Activated T-cell treated with anti-CD3 and anti-CD28 coated beads, Interleukin-2, amount 50 U/mL, for 72 hours (primary cell): ENCODE data around the gene RAB29. TPM values are rescaled to one million over a fixed set of nuclear protein-coding genes. Genes with fewer than 3 reads are reported as not detected.

Source experiments
- ATAC-seq, 2 donors: fragments of 150-1000 bp; cut with Tn5 transposase; replicated peaks in 1 of 2; 2 replicates each; pipeline ENCODE4 v1.10.0; 2021; ENCODE audit warnings: moderate library complexity in 2 of 2, mild to moderate bottlenecking in 1 of 2
- DNase-seq, 2 donors: peaks; one replicate each; pipeline ENCODE4 v3.0.0; 2021 to 2022; ENCODE audit warnings: mixed read lengths in 1 of 2
- H3K27ac Mint-ChIP-seq: one replicate; pipeline ENCODE4 v1.8.0; 2022; ENCODE audit warnings: mild to moderate bottlenecking, moderate library complexity, mixed read lengths
- H3K27me3 Mint-ChIP-seq: one replicate; pipeline ENCODE4 v1.8.0; 2022; ENCODE audit warnings: low read depth, mixed read lengths
- H3K36me3 Mint-ChIP-seq, 2 donors: one replicate each; pipeline ENCODE4 v1.8.0; 2022; ENCODE audit warnings: mixed read lengths in 2 of 2, mild to moderate bottlenecking in 1 of 2; ENCODE audit not compliant: insufficient read depth in 2 of 2
- H3K4me1 Mint-ChIP-seq: one replicate; pipeline ENCODE4 v1.8.0; 2022; ENCODE audit warnings: low read depth, mixed read lengths
- H3K4me3 Mint-ChIP-seq, 2 donors: one replicate each; pipeline ENCODE4 v1.8.0; 2022; ENCODE audit warnings: mild to moderate bottlenecking in 2 of 2, mixed read lengths in 2 of 2, moderate library complexity in 2 of 2
- H3K9me3 Mint-ChIP-seq, 2 donors: one replicate each; pipeline ENCODE4 v1.8.0; 2022; ENCODE audit warnings: mixed read lengths in 2 of 2
- total RNA-seq, 2 donors: library from RNA; stranded (reverse); gene quantifications; one replicate each; pipeline ENCODE4 v1.2.3, GENCODE V29; 2022

The RAB29 gene
- total RNA-seq, 2 donors from 2014 or later, result 41.5 to 60.5 TPM

- Mint-ChIP-seq H3K27ac (no peak overlapping the region), H3K4me1 (peaks cover 11% of the 10 kb centered on the region), H3K27me3 (no peaks in the 10 kb centered on the region), H3K36me3 (peaks cover 0 to 5% of the 10 kb centered on the region in 2 donors), H3K9me3 (no peaks in the 10 kb centered on the region), H3K4me3 (no peak overlapping the region)
- DNase-seq, result peak; percentile 57 to 66
- ATAC-seq, result peak; percentile 84 to 89
Measured at GRCh38 chr1:205791568-205792180, 16.4 kb upstream of the RAB29 start.

GRCh38 chr1:205787287-205787916, 12.1 kb upstream of the RAB29 start:
- no peak overlapping the region for H3K4me3 Mint-ChIP-seq
- DNase-seq, result no peak
- no peak overlapping the region for H3K27ac Mint-ChIP-seq
- peaks cover 0 to 5% of the 10 kb centered on the region in 2 donors for H3K36me3 Mint-ChIP-seq
- H3K9me3 Mint-ChIP-seq, result no peaks in the 10 kb centered on the region
- no peak for ATAC-seq
- peaks cover 6% of the 10 kb centered on the region for H3K4me1 Mint-ChIP-seq
- H3K27me3 Mint-ChIP-seq, result no peaks in the 10 kb centered on the region

GRCh38 chr1:205786601-205787000, 11.3 kb upstream of the RAB29 start:
- no peak overlapping the region for H3K4me3 Mint-ChIP-seq
- peaks cover 10% of the 10 kb centered on the region for H3K4me1 Mint-ChIP-seq
- no peak overlapping the region for H3K27ac Mint-ChIP-seq
- H3K36me3 Mint-ChIP-seq, result peaks cover 0 to 5% of the 10 kb centered on the region in 2 donors
- no peaks in the 10 kb centered on the region for H3K9me3 Mint-ChIP-seq
- no peak for ATAC-seq
- DNase-seq, result no peak
- H3K27me3 Mint-ChIP-seq, result no peaks in the 10 kb centered on the region

DNA sequence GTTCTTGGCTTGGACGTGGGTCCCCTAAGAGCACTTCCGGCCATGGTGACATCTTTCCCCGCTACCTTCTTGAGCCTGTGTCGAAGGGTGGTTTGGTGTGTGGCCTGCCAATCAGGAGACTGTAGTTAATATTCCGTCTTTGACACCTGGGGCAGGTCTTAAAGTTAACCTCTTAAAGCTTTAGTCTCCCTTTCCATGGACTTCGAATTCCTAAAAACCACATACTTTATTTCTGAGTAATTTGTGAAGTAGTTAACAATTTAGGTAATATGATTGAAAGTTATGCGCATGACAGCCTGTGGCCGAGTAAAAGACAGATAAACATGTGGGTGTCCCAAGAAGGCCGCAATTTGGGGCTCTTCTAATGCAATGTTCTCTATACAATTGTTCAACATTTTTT, 10.2 kb upstream of the RAB29 start:
- Mint-ChIP-seq H3K36me3 (peaks cover 0 to 3% of the 10 kb centered on the region in 2 donors), H3K4me3 (no peak overlapping the region), H3K27ac (no peak overlapping the region), H3K27me3 (no peaks in the 10 kb centered on the region), H3K4me1 (peaks cover 10% of the 10 kb centered on the region), H3K9me3 (no peaks in the 10 kb centered on the region)
- no peak for ATAC-seq
- DNase-seq, result no peak

GRCh38 chr1:205783904-205784303, 8.6 kb upstream of the RAB29 start:
- Mint-ChIP-seq H3K4me1 (peaks cover 10% of the 10 kb centered on the region), H3K27ac (no peak overlapping the region), H3K4me3 (no peak overlapping the region), H3K27me3 (no peaks in the 10 kb centered on the region), H3K36me3 (no peaks in the 10 kb centered on the region), H3K9me3 (no peaks in the 10 kb centered on the region)
- DNase-seq (no peak), ATAC-seq (no peak)

- no peaks in the 10 kb centered on the region for H3K36me3 Mint-ChIP-seq
- no peak for ATAC-seq
Measured at GRCh38 chr1:205783433-205783795, 8.1 kb upstream of the RAB29 start.

GRCh38 chr1:205782627-205783432, 7.5 kb upstream of the RAB29 start:
- H3K4me3 Mint-ChIP-seq, result no peak overlapping the region
- H3K4me1 Mint-ChIP-seq, result peaks cover 10% of the 10 kb centered on the region
- no peak overlapping the region for H3K27ac Mint-ChIP-seq
- no peaks in the 10 kb centered on the region for H3K27me3 Mint-ChIP-seq
- ATAC-seq, result peak in 1 of 2 donors; percentile 35
- H3K9me3 Mint-ChIP-seq, result no peaks in the 10 kb centered on the region
- DNase-seq, result no peak
- H3K36me3 Mint-ChIP-seq, result no peaks in the 10 kb centered on the region

More at GRCh38 chr1:205783433-205783795, 8.1 kb upstream of the RAB29 start:
- H3K9me3 Mint-ChIP-seq, result no peaks in the 10 kb centered on the region
- no peak overlapping the region for H3K27ac Mint-ChIP-seq
- H3K4me1 Mint-ChIP-seq, result peaks cover 10% of the 10 kb centered on the region
- no peaks in the 10 kb centered on the region for H3K27me3 Mint-ChIP-seq
- H3K4me3 Mint-ChIP-seq, result no peak overlapping the region
- no peak for DNase-seq

GRCh38 chr1:205780335-205780734, 5.1 kb upstream of the RAB29 start:
- Mint-ChIP-seq H3K27me3 (no peaks in the 10 kb centered on the region), H3K4me3 (no peak overlapping the region), H3K27ac (no peak overlapping the region), H3K9me3 (no peaks in the 10 kb centered on the region), H3K4me1 (peaks cover 24% of the 10 kb centered on the region), H3K36me3 (peaks cover under 1% of the 10 kb centered on the region in 2 donors)
- ATAC-seq (no peak), DNase-seq (no peak)

GRCh38 chr1:205777994-205778393, 2.7 kb upstream of the RAB29 start:
- no peak for ATAC-seq
- H3K36me3 Mint-ChIP-seq, result peaks cover 5 to 8% of the 10 kb centered on the region in 2 donors
- H3K4me3 Mint-ChIP-seq, result no peak overlapping the region
- H3K4me1 Mint-ChIP-seq, result peaks cover 42% of the 10 kb centered on the region
- H3K27me3 Mint-ChIP-seq, result no peaks in the 10 kb centered on the region
- no peak for DNase-seq
- no peaks in the 10 kb centered on the region for H3K9me3 Mint-ChIP-seq
- H3K27ac Mint-ChIP-seq, result peak overlapping the region; percentile 91

DNA sequence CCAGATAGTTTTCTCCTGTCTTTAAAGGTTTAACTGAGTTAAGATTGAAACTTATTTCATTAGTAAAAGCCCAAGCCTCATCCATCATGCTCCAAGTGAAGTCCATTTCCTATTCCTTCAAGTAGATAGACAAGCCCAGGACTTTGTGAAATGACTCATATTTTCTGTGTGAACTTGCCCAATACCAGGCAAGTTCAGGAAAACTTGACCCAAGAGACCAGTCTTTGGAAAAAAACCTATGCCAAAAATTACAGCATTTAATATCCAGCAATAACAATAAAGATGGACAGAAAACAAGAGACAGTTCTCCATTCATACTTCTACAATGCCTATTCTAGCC, 405 bp upstream of the RAB29 start:
- Mint-ChIP-seq H3K27ac (peak overlapping the region; percentile 90), H3K36me3 (peaks cover 5 to 8% of the 10 kb centered on the region in 2 donors), H3K4me1 (peaks cover 56% of the 10 kb centered on the region), H3K4me3 (peak overlapping the region; percentile 85 to 98), H3K27me3 (no peaks in the 10 kb centered on the region), H3K9me3 (no peaks in the 10 kb centered on the region)
- no peak for DNase-seq
- ATAC-seq, result no peak

GRCh38 chr1:205774198-205775014, 876 bp downstream of the RAB29 start:
- no peaks in the 10 kb centered on the region for H3K9me3 Mint-ChIP-seq
- no peaks in the 10 kb centered on the region for H3K27me3 Mint-ChIP-seq
- ATAC-seq (peak; percentile 27 to 37), DNase-seq (peak; percentile 49 to 59)
- peaks cover 58% of the 10 kb centered on the region for H3K4me1 Mint-ChIP-seq
- H3K4me3 Mint-ChIP-seq, result peak overlapping the region; percentile 85 to 98
- peaks cover 7 to 11% of the 10 kb centered on the region in 2 donors for H3K36me3 Mint-ChIP-seq
- peak overlapping the region; percentile 90 for H3K27ac Mint-ChIP-seq

GRCh38 chr1:205772607-205773032, 2.7 kb downstream of the RAB29 start:
- DNase-seq (peak; percentile 12 to 25), ATAC-seq (peak; percentile 70 to 71)
- H3K27me3 Mint-ChIP-seq, result no peaks in the 10 kb centered on the region
- peaks cover 58% of the 10 kb centered on the region for H3K4me1 Mint-ChIP-seq
- H3K9me3 Mint-ChIP-seq, result no peaks in the 10 kb centered on the region
- H3K27ac Mint-ChIP-seq, result peak overlapping the region; percentile 25
- H3K36me3 Mint-ChIP-seq, result peaks cover 10 to 15% of the 10 kb centered on the region in 2 donors
- peak overlapping the region; percentile 85 to 98 for H3K4me3 Mint-ChIP-seq
